Measurements from ENCODE around the gene DNAI4. TPM values are rescaled to one million over a fixed set of nuclear protein-coding genes. Genes with fewer than 3 reads are reported as not detected.

DNAI4 gene
- total and polyA plus RNA-seq, 12 donors, result 1.6 to 9.0 (median 4.3) TPM

DNA sequence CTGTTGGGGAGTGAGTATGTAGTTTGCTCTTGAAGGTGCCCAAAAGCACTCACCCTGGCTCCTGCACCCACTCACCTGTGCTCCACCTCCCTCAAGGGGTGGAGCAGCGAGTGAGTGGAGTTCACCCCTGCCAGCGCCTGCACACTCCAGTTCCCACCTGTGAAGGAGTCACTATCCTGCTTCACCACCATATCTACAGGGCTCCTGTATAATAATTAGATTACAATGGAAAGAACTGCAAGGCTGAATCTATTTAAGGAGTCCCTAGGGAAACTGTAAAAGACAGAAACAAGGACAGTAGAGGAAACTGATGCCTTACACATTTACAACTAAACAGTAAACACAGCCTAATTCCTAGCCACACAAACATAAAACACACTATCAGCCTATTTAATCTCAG, 4.1 kb downstream of the DNAI4 start:
- no peaks in the 10 kb centered on the region for H3K27me3 ChIP-seq
- H3K36me3 ChIP-seq (replicated peaks in 1 of 2), result no peaks in the 10 kb centered on the region
- no peak for DNase-seq
- WGBS, 4 donors, result 98 to 100% (median 99%) methylated on average over 1 to 2 of the region's 2 CpGs
- H3K27ac ChIP-seq, result no peak overlapping the region
- intact Hi-C loops (cut with DNase I), result no loop called here
- peaks cover under 1 to 30% of the 10 kb centered on the region in 2 donors for H3K4me1 ChIP-seq (replicated peaks in 1 of 2)
- H3K9me3 ChIP-seq (replicated peaks in 1 of 3), result no peaks in the 10 kb centered on the region
- TF ChIP-seq, protein P1, sequence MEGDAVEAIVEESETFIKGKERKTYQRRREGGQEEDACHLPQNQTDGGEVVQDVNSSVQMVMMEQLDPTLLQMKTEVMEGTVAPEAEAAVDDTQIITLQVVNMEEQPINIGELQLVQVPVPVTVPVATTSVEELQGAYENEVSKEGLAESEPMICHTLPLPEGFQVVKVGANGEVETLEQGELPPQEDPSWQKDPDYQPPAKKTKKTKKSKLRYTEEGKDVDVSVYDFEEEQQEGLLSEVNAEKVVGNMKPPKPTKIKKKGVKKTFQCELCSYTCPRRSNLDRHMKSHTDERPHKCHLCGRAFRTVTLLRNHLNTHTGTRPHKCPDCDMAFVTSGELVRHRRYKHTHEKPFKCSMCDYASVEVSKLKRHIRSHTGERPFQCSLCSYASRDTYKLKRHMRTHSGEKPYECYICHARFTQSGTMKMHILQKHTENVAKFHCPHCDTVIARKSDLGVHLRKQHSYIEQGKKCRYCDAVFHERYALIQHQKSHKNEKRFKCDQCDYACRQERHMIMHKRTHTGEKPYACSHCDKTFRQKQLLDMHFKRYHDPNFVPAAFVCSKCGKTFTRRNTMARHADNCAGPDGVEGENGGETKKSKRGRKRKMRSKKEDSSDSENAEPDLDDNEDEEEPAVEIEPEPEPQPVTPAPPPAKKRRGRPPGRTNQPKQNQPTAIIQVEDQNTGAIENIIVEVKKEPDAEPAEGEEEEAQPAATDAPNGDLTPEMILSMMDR (IDR thresholded peaks at IDR 0.05), result no peak
- TF ChIP-seq POLR2A (IDR thresholded peaks at IDR 0.05), result no peak
- no peak overlapping the region for H3K4me3 ChIP-seq

DNA sequence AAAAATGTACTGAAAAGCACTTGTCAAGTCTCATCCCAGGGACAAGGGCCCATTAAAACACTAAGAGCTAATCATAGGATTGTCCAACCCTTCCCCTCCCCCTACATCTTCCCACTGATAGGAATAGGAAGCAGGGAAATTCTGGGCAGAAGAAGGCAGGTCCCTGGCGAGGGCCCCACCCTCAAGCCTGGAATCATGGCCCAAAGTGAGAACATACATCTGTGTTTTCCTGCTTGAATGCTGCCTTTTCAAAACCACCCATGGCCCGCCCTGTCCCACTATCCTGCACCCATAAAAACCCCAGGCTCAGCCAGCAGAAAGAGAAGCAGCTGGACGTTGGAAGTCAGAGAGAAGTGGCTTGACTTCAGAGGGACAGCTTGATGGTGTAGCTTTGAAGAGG, 4.8 kb downstream of the DNAI4 start:
- Histone ChIP-seq H3K4me1 (replicated peaks in 1 of 2) (peaks cover 0 to 30% of the 10 kb centered on the region in 2 donors), H3K27ac (no peak overlapping the region), H3K4me3 (no peak overlapping the region), H3K36me3 (replicated peaks in 1 of 2) (no peaks in the 10 kb centered on the region), H3K9me3 (replicated peaks in 1 of 3) (no peaks in the 10 kb centered on the region), H3K27me3 (no peaks in the 10 kb centered on the region)
- 88 to 97% (median 93%) methylated on average over 3 of the region's 3 CpGs for WGBS, 4 donors
- TF ChIP-seq, protein P1 (IDR thresholded peaks at IDR 0.05), result no peak
- no peak for TF ChIP-seq POLR2A (IDR thresholded peaks at IDR 0.05)
- no peak for DNase-seq
- intact Hi-C loops (cut with DNase I), result loop anchor here in 1 of 2 donors (10.0 kb wide), 1 partner anchor 145 kb away; no protein-coding TSS in a partner anchor

DNA sequence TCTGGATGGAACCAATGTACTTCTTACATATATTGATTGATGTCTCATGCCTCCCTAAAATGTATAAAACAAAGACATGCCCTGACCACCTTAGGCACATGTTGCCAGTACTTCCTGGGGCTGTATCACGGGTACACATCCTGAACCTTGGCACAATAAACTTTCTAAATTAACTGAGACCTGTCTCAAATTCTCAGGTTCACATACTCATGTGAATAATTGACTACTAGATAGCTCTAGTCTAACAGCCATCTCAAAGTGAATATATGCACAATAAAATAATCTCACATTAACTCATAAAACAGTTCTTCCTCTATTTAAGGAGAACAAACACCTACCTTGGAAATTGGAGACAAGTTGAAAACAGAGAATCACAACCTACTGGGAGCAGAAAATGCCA, 5.6 kb downstream of the DNAI4 start:
- intact Hi-C loops (cut with DNase I), result loop anchor here in 1 of 2 donors (10.0 kb wide), 1 partner anchor 144 kb away; no protein-coding TSS in a partner anchor
- Histone ChIP-seq H3K4me1 (replicated peaks in 1 of 2) (peaks cover 0 to 27% of the 10 kb centered on the region in 2 donors), H3K4me3 (no peak overlapping the region), H3K36me3 (replicated peaks in 1 of 2) (no peaks in the 10 kb centered on the region), H3K9me3 (replicated peaks in 1 of 3) (no peaks in the 10 kb centered on the region), H3K27ac (no peak overlapping the region), H3K27me3 (no peaks in the 10 kb centered on the region)
- no peak for DNase-seq
- TF ChIP-seq POLR2A (IDR thresholded peaks at IDR 0.05), result no peak
- TF ChIP-seq, protein P1 (IDR thresholded peaks at IDR 0.05), result no peak
- WGBS, 4 donors, result 82 to 100% (median 95%) methylated on average over 1 of the region's 1 CpG

GRCh38 chr1:66917476-66917875, 7.2 kb downstream of the DNAI4 start:
- WGBS, 4 donors, result 92 to 96% (median 93%) methylated on average over 1 of the region's 1 CpG
- Histone ChIP-seq H3K36me3 (replicated peaks in 1 of 2) (no peaks in the 10 kb centered on the region), H3K4me1 (replicated peaks in 1 of 2) (peaks cover 0 to 17% of the 10 kb centered on the region in 2 donors), H3K27me3 (no peaks in the 10 kb centered on the region), H3K4me3 (no peak overlapping the region), H3K27ac (no peak overlapping the region), H3K9me3 (replicated peaks in 1 of 3) (no peaks in the 10 kb centered on the region)
- DNase-seq, result no peak
- no peak for TF ChIP-seq POLR2A (IDR thresholded peaks at IDR 0.05)
- TF ChIP-seq, protein P1 (IDR thresholded peaks at IDR 0.05), result no peak
- intact Hi-C loops (cut with DNase I), result loop anchor here in 1 of 2 donors (10.0 kb wide), 1 partner anchor 143 kb away; no protein-coding TSS in a partner anchor
